ENCODE data around the gene DEDD2.

DEDD2 gene

GRCh38 chr19:42173695-42174094 lies 43.8 kb downstream of the DEDD2 start:
- no peak for DNase-seq (ENCODE audit: low read depth in 2 of 2)

GRCh38 chr19:42172261-42172660 lies 45.2 kb downstream of the DEDD2 start:
- no peak for DNase-seq (ENCODE audit: low read depth in 2 of 2)

- no peak for DNase-seq (ENCODE audit: low read depth in 2 of 2)
These were observed 46.8 kb downstream of the DEDD2 start for GRCh38 chr19:42170715-42171114.

- DNase-seq (ENCODE audit: low read depth in 2 of 2), result no peak
These were observed 47.7 kb downstream of the DEDD2 start for GRCh38 chr19:42169486-42170413.

- DNase-seq (ENCODE audit: low read depth in 2 of 2), result no peak
These were observed 49.3 kb downstream of the DEDD2 start for GRCh38 chr19:42168206-42168605.

- no peak for DNase-seq (ENCODE audit: low read depth in 2 of 2)
These were observed 51.2 kb downstream of the DEDD2 start for GRCh38 chr19:42166316-42166715.

- no peak for DNase-seq (ENCODE audit: low read depth in 2 of 2)
These were observed 52.3 kb downstream of the DEDD2 start for GRCh38 chr19:42165146-42165545.

GRCh38 chr19:42161616-42162263 lies 55.7 kb downstream of the DEDD2 start:
- no peak for DNase-seq (ENCODE audit: low read depth in 2 of 2)

- DNase-seq (ENCODE audit: low read depth in 2 of 2), result no peak
These were observed 57.5 kb downstream of the DEDD2 start for GRCh38 chr19:42159942-42160341.

- no peak for DNase-seq (ENCODE audit: low read depth in 2 of 2)
These were observed 58.6 kb downstream of the DEDD2 start for GRCh38 chr19:42158926-42159325.

GRCh38 chr19:42156571-42156970 lies 60.9 kb downstream of the DEDD2 start:
- DNase-seq (ENCODE audit: low read depth in 2 of 2), result no peak

- DNase-seq (ENCODE audit: low read depth in 2 of 2), result no peak
These were observed 61.7 kb downstream of the DEDD2 start for GRCh38 chr19:42155796-42156195.

GRCh38 chr19:42154471-42155323 lies 62.8 kb downstream of the DEDD2 start:
- DNase-seq (ENCODE audit: low read depth in 2 of 2), result no peak

- DNase-seq (ENCODE audit: low read depth in 2 of 2), result no peak
These were observed 63.6 kb downstream of the DEDD2 start for GRCh38 chr19:42153672-42154433.

- DNase-seq (ENCODE audit: low read depth in 2 of 2), result no peak
These were observed 64.4 kb downstream of the DEDD2 start for GRCh38 chr19:42152910-42153671.

GRCh38 chr19:42151782-42152684 lies 65.4 kb downstream of the DEDD2 start:
- DNase-seq (ENCODE audit: low read depth in 2 of 2), result no peak

- DNase-seq (ENCODE audit: low read depth in 2 of 2), result no peak
These were observed 66.5 kb downstream of the DEDD2 start for GRCh38 chr19:42150911-42151361.

- DNase-seq (ENCODE audit: low read depth in 2 of 2), result no peak
These were observed 67.1 kb downstream of the DEDD2 start for GRCh38 chr19:42150364-42150763.

GRCh38 chr19:42149447-42150202 lies 67.9 kb downstream of the DEDD2 start:
- DNase-seq (ENCODE audit: low read depth in 2 of 2), result no peak

Data from stimulated activated CD8-positive, alpha-beta memory T cell treated with anti-CD3 and anti-CD28 coated beads, Interleukin-2, amount 100 ng/mL, for 1 hour (primary cell).